Measurements from ENCODE around the gene LHX2. TPM values are rescaled to one million over a fixed set of nuclear protein-coding genes. Genes with fewer than 3 reads are reported as not detected.

Gene LHX2
- polyA plus RNA-seq, 1 of the 3 experiments (the other 2 are of a cell fraction): not detected

DNA sequence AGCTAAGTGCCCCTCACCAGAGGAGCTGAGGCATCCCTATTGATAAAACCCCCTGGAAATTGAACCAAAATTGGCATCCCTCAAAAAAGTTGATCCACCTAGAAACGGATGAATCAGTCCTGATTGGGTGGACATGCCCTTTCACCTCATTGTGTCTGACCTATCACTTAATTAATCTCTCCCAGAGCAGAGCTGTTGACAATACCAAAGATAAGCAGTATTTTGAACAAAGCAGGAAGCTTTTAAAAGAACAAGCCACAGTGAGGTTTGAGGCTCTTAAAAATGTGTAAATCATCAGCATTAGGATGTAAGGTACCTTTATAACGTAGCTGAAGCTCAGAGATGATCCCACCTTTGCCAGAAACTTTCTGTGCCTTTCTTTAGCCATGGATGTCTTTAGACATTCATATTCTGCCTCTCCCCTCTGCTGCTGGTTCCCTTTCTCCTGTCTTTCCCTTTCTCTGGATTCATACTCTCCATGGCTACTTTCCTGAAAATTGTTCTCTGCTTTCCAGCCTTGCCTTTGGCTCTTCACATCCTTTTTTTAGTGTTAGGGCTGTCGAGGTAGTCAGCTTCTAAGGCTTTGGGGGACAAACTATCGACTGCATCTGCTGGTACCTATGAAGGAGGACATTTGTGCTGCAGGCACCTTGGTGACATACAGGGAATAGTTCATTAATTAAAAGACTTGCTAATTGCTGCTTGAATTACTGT is 7.8 kb upstream of the LHX2 start:
- POLR2A ChIA-PET: no interaction called here

DNA sequence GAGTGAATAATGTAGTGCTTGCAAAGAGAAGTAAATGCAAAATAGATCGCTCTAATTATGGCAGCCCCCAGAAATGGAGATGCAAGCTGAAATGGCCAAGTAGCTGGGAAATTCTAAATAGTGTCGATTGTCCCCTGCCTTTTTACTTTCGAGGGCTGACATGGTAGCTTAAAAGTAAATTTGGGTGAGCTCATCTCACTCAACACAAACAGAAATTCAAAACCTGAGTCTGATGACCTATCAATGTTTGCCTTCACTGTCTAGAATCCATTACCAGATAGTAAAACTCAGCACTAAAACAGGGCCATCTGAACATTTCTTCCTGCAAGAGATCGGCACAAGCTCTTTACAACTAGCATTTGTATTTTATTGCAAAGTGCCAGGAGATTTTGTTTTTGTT is 7.0 kb upstream of the LHX2 start:
- Histone ChIP-seq H3K27ac (ENCODE audit: low read depth in 2 of 2, low read length in 1 of 2) (no peak overlapping the region), H3K36me3 (replicated peaks in 1 of 2; ENCODE audit: control insufficient read depth in 1 of 2, insufficient read depth in 2 of 2, low read length in 1 of 2) (no peaks in the 10 kb centered on the region), H3K79me2 (ENCODE audit: insufficient read depth) (no peaks in the 10 kb centered on the region), H4K20me1 (ENCODE audit: insufficient read depth) (no peaks in the 10 kb centered on the region), H3K9me3 (no peaks in the 10 kb centered on the region), H2AFZ (ENCODE audit: low read depth) (no peak overlapping the region), H3K4me2 (no peak overlapping the region), H3K4me1 (ENCODE audit: control insufficient read depth in 1 of 2, insufficient read depth in 2 of 2, low read depth in 1 of 2, low read length in 1 of 2) (peaks cover 0 to 4% of the 10 kb centered on the region in 2 experiments; a peak in 1 of 4 replicates), H3K27me3 (ENCODE audit: insufficient read depth) (peaks cover 92% of the 10 kb centered on the region), H3F3A (replicated peaks; ENCODE audit: insufficient read depth) (no peaks in the 10 kb centered on the region), H3K9ac (no peak overlapping the region), H3K9me2 (no peaks in the 10 kb centered on the region), H3K4me3 (ENCODE audit: low read depth in 2 of 2, low read length in 1 of 2) (no peak overlapping the region)
- DNase-seq: no peak
- TF ChIP-seq NRF1 (IDR thresholded peaks at IDR 0.05; ENCODE audit: low read depth, low read length) (no peak), TEAD4 (IDR thresholded peaks at IDR 0.05; ENCODE audit: borderline replicate concordance, insufficient read depth) (no peak), JUND (IDR thresholded peaks at IDR 0.05) (no peak)
- TF ChIP-seq, protein P1, sequence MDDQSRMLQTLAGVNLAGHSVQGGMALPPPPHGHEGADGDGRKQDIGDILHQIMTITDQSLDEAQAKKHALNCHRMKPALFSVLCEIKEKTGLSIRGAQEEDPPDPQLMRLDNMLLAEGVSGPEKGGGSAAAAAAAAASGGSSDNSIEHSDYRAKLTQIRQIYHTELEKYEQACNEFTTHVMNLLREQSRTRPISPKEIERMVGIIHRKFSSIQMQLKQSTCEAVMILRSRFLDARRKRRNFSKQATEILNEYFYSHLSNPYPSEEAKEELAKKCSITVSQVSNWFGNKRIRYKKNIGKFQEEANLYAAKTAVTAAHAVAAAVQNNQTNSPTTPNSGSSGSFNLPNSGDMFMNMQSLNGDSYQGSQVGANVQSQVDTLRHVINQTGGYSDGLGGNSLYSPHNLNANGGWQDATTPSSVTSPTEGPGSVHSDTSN (IDR thresholded peaks at IDR 0.05): no peak
- TF ChIP-seq, protein P2, sequence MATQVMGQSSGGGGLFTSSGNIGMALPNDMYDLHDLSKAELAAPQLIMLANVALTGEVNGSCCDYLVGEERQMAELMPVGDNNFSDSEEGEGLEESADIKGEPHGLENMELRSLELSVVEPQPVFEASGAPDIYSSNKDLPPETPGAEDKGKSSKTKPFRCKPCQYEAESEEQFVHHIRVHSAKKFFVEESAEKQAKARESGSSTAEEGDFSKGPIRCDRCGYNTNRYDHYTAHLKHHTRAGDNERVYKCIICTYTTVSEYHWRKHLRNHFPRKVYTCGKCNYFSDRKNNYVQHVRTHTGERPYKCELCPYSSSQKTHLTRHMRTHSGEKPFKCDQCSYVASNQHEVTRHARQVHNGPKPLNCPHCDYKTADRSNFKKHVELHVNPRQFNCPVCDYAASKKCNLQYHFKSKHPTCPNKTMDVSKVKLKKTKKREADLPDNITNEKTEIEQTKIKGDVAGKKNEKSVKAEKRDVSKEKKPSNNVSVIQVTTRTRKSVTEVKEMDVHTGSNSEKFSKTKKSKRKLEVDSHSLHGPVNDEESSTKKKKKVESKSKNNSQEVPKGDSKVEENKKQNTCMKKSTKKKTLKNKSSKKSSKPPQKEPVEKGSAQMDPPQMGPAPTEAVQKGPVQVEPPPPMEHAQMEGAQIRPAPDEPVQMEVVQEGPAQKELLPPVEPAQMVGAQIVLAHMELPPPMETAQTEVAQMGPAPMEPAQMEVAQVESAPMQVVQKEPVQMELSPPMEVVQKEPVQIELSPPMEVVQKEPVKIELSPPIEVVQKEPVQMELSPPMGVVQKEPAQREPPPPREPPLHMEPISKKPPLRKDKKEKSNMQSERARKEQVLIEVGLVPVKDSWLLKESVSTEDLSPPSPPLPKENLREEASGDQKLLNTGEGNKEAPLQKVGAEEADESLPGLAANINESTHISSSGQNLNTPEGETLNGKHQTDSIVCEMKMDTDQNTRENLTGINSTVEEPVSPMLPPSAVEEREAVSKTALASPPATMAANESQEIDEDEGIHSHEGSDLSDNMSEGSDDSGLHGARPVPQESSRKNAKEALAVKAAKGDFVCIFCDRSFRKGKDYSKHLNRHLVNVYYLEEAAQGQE (IDR thresholded peaks at IDR 0.05; ENCODE audit: low read depth, low read length): no peak
- TF ChIP-seq, protein P3, sequence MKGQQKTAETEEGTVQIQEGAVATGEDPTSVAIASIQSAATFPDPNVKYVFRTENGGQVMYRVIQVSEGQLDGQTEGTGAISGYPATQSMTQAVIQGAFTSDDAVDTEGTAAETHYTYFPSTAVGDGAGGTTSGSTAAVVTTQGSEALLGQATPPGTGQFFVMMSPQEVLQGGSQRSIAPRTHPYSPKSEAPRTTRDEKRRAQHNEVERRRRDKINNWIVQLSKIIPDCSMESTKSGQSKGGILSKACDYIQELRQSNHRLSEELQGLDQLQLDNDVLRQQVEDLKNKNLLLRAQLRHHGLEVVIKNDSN (IDR thresholded peaks at IDR 0.05; ENCODE audit: borderline replicate concordance, low read depth): no peak
- ChIA-PET POLR2A (no interaction called here), CTCF (interaction anchor here (1.0 to 5.4 kb wide), 4 partner anchors 13 to 461 kb away, joined by 3 to 33 read pairs (median 6); no protein-coding TSS in a partner anchor)
- 21% methylated on average over 4 of the region's 4 CpGs for WGBS (ENCODE audit: low lambda C conversion rate)

More for the DNA sequence above, 7.8 kb upstream of the LHX2 start:
- DNase-seq: no peak
- Histone ChIP-seq H3K4me3 (ENCODE audit: low read depth in 2 of 2, low read length in 1 of 2) (no peak overlapping the region), H3K27ac (ENCODE audit: low read depth in 2 of 2, low read length in 1 of 2) (no peak overlapping the region), H3K36me3 (replicated peaks in 1 of 2; ENCODE audit: control insufficient read depth in 1 of 2, insufficient read depth in 2 of 2, low read length in 1 of 2) (no peaks in the 10 kb centered on the region), H2AFZ (ENCODE audit: low read depth) (no peak overlapping the region), H3K9me2 (no peaks in the 10 kb centered on the region), H3K27me3 (ENCODE audit: insufficient read depth) (peaks cover 90% of the 10 kb centered on the region), H3K9ac (no peak overlapping the region), H3F3A (replicated peaks; ENCODE audit: insufficient read depth) (no peaks in the 10 kb centered on the region), H3K9me3 (no peaks in the 10 kb centered on the region), H3K4me1 (ENCODE audit: control insufficient read depth in 1 of 2, insufficient read depth in 2 of 2, low read depth in 1 of 2, low read length in 1 of 2) (peaks cover 0 to 4% of the 10 kb centered on the region in 2 experiments; a peak in 1 of 4 replicates), H4K20me1 (ENCODE audit: insufficient read depth) (no peaks in the 10 kb centered on the region), H3K79me2 (ENCODE audit: insufficient read depth) (no peaks in the 10 kb centered on the region), H3K4me2 (no peak overlapping the region)
- 4% methylated on average over 4 of the region's 4 CpGs for WGBS (ENCODE audit: low lambda C conversion rate)
- TF ChIP-seq FOXJ3 (CRISPR knock-in tag; IDR thresholded peaks at IDR 0.05) (no peak), TAF1 (IDR thresholded peaks at IDR 0.05; ENCODE audit: borderline replicate concordance, low read depth, low read length) (no peak), YY1 (IDR thresholded peaks at IDR 0.05; ENCODE audit: low read depth) (no peak), TCF12 (IDR thresholded peaks at IDR 0.05) (no peak), NRF1 (IDR thresholded peaks at IDR 0.05; ENCODE audit: low read depth, low read length) (no peak), POLR2AphosphoS5 (IDR thresholded peaks at IDR 0.05; ENCODE audit: low read depth, low read length) (no peak), RAD21 (IDR thresholded peaks at IDR 0.05; ENCODE audit: low read length) (no peak), JUND (IDR thresholded peaks at IDR 0.05) (no peak), GATA2 (CRISPR knock-in tag; IDR thresholded peaks at IDR 0.05) (no peak), FOSL2 (IDR thresholded peaks at IDR 0.05; ENCODE audit: borderline replicate concordance, low read depth) (no peak), TEAD4 (IDR thresholded peaks at IDR 0.05; ENCODE audit: borderline replicate concordance, insufficient read depth) (no peak), NFIC (IDR thresholded peaks at IDR 0.05; ENCODE audit: borderline replicate concordance) (no peak), EZH2phosphoT487 (IDR thresholded peaks at IDR 0.05; ENCODE audit: borderline replicate concordance, low read depth) (no peak)
- TF ChIP-seq, protein P4, sequence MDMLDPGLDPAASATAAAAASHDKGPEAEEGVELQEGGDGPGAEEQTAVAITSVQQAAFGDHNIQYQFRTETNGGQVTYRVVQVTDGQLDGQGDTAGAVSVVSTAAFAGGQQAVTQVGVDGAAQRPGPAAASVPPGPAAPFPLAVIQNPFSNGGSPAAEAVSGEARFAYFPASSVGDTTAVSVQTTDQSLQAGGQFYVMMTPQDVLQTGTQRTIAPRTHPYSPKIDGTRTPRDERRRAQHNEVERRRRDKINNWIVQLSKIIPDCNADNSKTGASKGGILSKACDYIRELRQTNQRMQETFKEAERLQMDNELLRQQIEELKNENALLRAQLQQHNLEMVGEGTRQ (IDR thresholded peaks at IDR 0.05; ENCODE audit: borderline replicate concordance, low read depth, low read length): no peak
- TF ChIP-seq, protein P5, sequence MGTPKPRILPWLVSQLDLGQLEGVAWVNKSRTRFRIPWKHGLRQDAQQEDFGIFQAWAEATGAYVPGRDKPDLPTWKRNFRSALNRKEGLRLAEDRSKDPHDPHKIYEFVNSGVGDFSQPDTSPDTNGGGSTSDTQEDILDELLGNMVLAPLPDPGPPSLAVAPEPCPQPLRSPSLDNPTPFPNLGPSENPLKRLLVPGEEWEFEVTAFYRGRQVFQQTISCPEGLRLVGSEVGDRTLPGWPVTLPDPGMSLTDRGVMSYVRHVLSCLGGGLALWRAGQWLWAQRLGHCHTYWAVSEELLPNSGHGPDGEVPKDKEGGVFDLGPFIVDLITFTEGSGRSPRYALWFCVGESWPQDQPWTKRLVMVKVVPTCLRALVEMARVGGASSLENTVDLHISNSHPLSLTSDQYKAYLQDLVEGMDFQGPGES (IDR thresholded peaks at IDR 0.05; ENCODE audit: low read depth, low read length): no peak
- CTCF ChIA-PET: interaction anchor here (0.7 to 5.4 kb wide), 4 partner anchors 11 to 460 kb away, joined by 3 to 33 read pairs (median 5); no protein-coding TSS in a partner anchor
